PC-9 (cell line): ENCODE data around the gene RREB1. TPM values are rescaled to one million over a fixed set of nuclear protein-coding genes. Genes with fewer than 3 reads are reported as not detected.

Experiments
- BruUV-seq: library from RNA; stranded (reverse); fragments of 400-500 nt; replicated peaks from 2 replicates; lab custom pipeline; 2021; lab: Mats Ljungman, UMichigan
- CTCF ChIA-PET: fragments of 300-600 bp; sonication (Branson Sonifier 250); formaldehyde crosslinking; loops from one replicate; lab custom pipeline; 2022; ENCODE audit warnings: antibody characterized with exemption; lab: Charles Lee
- POLR2A ChIA-PET: fragments of 300-600 bp; sonication (Branson Sonifier 250); formaldehyde crosslinking; loops from one replicate; lab custom pipeline; 2022; ENCODE audit warnings: antibody characterized with exemption; ENCODE audit not compliant: unreplicated experiment; lab: Charles Lee
- DNase-seq, 2 experiments: peaks; one replicate each; pipeline versions ENCODE4 v3.0.0 to v3.0.0-alpha.2; 2015 to 2022; ENCODE audit warnings: mixed read lengths in 1 of 2
- H2AFZ ChIP-seq: fragments of 200-600 bp; sonication (generic); 2 replicates; pipeline ENCODE4 v1.8.1; 2017; ENCODE audit warnings: antibody characterized with exemption
- H3F3A ChIP-seq: fragments of 200-600 bp; sonication (generic); 2 replicates; pipeline ENCODE4 v1.8.1; 2017; ENCODE audit warnings: antibody characterized with exemption, mild to moderate bottlenecking, low read depth; ENCODE audit not compliant: insufficient read depth
- H3K27ac ChIP-seq: fragments of 200-600 bp; sonication (generic); 2 replicates; pipeline ENCODE4 v1.6.1; 2016; ENCODE audit warnings: mixed run types
- H3K27me3 ChIP-seq: fragments of 200-600 bp; sonication (generic); 2 replicates; pipeline ENCODE4 v1.6.1; 2016; ENCODE audit warnings: low read depth, mixed run types; ENCODE audit not compliant: insufficient read depth
- H3K36me3 ChIP-seq: fragments of 200-600 bp; sonication (generic); 2 replicates; pipeline ENCODE4 v1.6.1; 2016; ENCODE audit warnings: low read depth, mixed run types
- H3K4me1 ChIP-seq: fragments of 200-600 bp; sonication (generic); replicated peaks from 2 replicates; pipeline ENCODE4 v1.6.1; 2016; ENCODE audit warnings: mixed run types; ENCODE audit not compliant: insufficient read depth
- H3K4me2 ChIP-seq: fragments of 200-600 bp; sonication (generic); 2 replicates; pipeline ENCODE4 v1.6.1; 2017; ENCODE audit warnings: mixed run types
- H3K4me3 ChIP-seq: fragments of 200-600 bp; sonication (generic); 2 replicates; pipeline ENCODE4 v1.6.1; 2016; ENCODE audit warnings: mixed run types
- H3K79me2 ChIP-seq: fragments of 200-600 bp; sonication (generic); 2 replicates; pipeline ENCODE4 v1.6.1; 2017; ENCODE audit warnings: low read depth, mixed run types
- H3K9me2 ChIP-seq: fragments of 200-600 bp; sonication (generic); 2 replicates; pipeline ENCODE4 v1.8.1; 2017; ENCODE audit warnings: mild to moderate bottlenecking; ENCODE audit not compliant: insufficient read depth
- H3K9me3 ChIP-seq: fragments of 200-600 bp; sonication (generic); 2 replicates; pipeline ENCODE4 v1.8.1; 2016; ENCODE audit warnings: low read depth; ENCODE audit not compliant: insufficient read depth
- H4K20me1 ChIP-seq: fragments of 200-600 bp; sonication (generic); 2 replicates; pipeline ENCODE4 v1.8.1; 2017; ENCODE audit not compliant: insufficient read depth
- EZH2 ChIP-seq: fragments of 200-600 bp; sonication (generic); IDR thresholded peaks from 2 replicates; pipeline ENCODE4 v1.8.0; 2017; ENCODE audit warnings: antibody characterized with exemption, low read depth
- intact Hi-C: fragments of 100-400 bp; cut with micrococcal nuclease; formaldehyde crosslinking; loops from one replicate; pipeline ENCODE4 v1.10.0; 2022; ENCODE audit not compliant: unreplicated experiment
- total RNA-seq: library from RNA; stranded (reverse); gene quantifications from 2 replicates; pipeline ENCODE4 v1.2.3, GENCODE V29; 2021
- TF ChIP-seq, protein P1 (sequence below): fragments of 200-600 bp; sonication (generic); conservative IDR thresholded peaks from 2 replicates; pipeline ENCODE4 v1.6.1; 2017; ENCODE audit warnings: mixed run types, antibody characterized with exemption, mild to moderate bottlenecking, moderate library complexity

Gene RREB1
- total RNA-seq, 1 experiment from 2014 or later = 38.4 TPM

DNA sequence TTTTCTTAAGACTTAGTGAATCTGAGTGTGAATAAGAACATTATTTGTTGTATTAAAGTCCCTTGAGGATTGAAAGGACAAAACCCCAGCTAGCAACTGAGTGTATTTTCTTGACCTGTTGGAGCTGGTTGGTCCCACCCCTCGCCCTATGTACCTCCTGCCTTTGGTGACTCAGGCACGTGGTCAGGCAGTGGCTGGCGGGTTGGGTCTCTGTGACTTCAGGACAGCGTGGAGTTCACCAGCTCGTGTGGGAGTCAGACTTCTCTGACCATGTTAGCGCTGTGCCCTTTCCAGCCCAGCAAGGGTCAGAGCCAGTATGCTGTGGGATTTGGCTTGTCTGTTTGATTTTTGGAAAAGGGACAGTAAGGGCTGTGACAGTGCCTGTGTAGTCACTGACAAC lies 111.5 kb downstream of the RREB1 start:
- BruUV-seq = no TSS peak
- Histone ChIP-seq H3K79me2 (no peaks in the 10 kb centered on the region), H4K20me1 (no peaks in the 10 kb centered on the region), H3F3A (no peaks in the 10 kb centered on the region; the same call in 1 of the 2 replicates), H3K27me3 (no peaks in the 10 kb centered on the region), H3K9me3 (no peaks in the 10 kb centered on the region), H3K36me3 (0 out of 2 replicates have a peak, but pooled peaks cover 2% of the 10 kb centered on the region), H3K9me2 (no peaks in the 10 kb centered on the region), H3K4me3 (no peak overlapping the region), H2AFZ (no peak overlapping the region), H3K4me1 (0 out of 2 replicates have a peak, but pooled peaks cover 7% of the 10 kb centered on the region), H3K4me2 (no peak overlapping the region), H3K27ac (no peak overlapping the region)
- ChIA-PET POLR2A (interaction anchor here (0.5 to 0.6 kb wide), 2 partner anchors 14 to 18 kb away, joined by 4 read pairs; no protein-coding TSS in a partner anchor), CTCF (no interaction called here)
- intact Hi-C loops = loop anchor here (5.0 kb wide), 1 partner anchor 112 kb away; the partner anchor contains the start of gene RREB1
- peak; percentile 21 to 44 for DNase-seq
- no peak for TF ChIP-seq EZH2
- TF ChIP-seq, protein P1, sequence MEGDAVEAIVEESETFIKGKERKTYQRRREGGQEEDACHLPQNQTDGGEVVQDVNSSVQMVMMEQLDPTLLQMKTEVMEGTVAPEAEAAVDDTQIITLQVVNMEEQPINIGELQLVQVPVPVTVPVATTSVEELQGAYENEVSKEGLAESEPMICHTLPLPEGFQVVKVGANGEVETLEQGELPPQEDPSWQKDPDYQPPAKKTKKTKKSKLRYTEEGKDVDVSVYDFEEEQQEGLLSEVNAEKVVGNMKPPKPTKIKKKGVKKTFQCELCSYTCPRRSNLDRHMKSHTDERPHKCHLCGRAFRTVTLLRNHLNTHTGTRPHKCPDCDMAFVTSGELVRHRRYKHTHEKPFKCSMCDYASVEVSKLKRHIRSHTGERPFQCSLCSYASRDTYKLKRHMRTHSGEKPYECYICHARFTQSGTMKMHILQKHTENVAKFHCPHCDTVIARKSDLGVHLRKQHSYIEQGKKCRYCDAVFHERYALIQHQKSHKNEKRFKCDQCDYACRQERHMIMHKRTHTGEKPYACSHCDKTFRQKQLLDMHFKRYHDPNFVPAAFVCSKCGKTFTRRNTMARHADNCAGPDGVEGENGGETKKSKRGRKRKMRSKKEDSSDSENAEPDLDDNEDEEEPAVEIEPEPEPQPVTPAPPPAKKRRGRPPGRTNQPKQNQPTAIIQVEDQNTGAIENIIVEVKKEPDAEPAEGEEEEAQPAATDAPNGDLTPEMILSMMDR = no peak

DNA sequence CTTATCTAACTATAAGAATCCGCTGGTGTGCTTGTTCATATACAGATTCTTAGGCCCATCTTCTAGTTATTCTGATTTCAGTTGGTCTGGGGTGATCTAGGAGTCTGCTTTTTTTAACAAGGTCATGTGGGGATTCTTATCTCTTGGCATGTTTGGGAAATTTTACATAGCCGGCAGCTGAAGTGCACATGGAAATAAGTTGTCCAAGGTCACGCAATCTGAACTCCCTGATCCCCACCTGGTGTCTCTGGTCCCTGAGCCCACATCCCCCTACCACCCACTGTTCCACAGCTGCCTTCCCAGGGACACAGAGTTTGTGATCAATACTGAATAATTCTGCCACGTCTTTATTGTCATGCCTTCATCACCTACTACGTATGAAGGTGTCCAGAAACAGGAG lies 114.4 kb downstream of the RREB1 start:
- TF ChIP-seq, protein P1 = no peak
- no peak for TF ChIP-seq EZH2
- intact Hi-C loops = no loop called here
- no peaks in the 10 kb centered on the region for H3K9me2 ChIP-seq
- H2AFZ ChIP-seq = no peak overlapping the region
- H3K27me3 ChIP-seq = no peaks in the 10 kb centered on the region
- no peaks in the 10 kb centered on the region; the same call in 1 of the 2 replicates for H3F3A ChIP-seq
- no peaks in the 10 kb centered on the region for H3K9me3 ChIP-seq
- no peak for DNase-seq
- POLR2A ChIA-PET = no interaction called here
- BruUV-seq = no TSS peak
- H3K4me1 ChIP-seq = 0 out of 2 replicates have a peak, but pooled peaks cover 7% of the 10 kb centered on the region
- H3K36me3 ChIP-seq = 0 out of 2 replicates have a peak, but pooled peaks cover 2% of the 10 kb centered on the region
- H3K27ac ChIP-seq = no peak overlapping the region
- no peak overlapping the region for H3K4me3 ChIP-seq
- no peaks in the 10 kb centered on the region for H4K20me1 ChIP-seq
- CTCF ChIA-PET = no interaction called here
- no peaks in the 10 kb centered on the region for H3K79me2 ChIP-seq
- no peak overlapping the region for H3K4me2 ChIP-seq

DNA sequence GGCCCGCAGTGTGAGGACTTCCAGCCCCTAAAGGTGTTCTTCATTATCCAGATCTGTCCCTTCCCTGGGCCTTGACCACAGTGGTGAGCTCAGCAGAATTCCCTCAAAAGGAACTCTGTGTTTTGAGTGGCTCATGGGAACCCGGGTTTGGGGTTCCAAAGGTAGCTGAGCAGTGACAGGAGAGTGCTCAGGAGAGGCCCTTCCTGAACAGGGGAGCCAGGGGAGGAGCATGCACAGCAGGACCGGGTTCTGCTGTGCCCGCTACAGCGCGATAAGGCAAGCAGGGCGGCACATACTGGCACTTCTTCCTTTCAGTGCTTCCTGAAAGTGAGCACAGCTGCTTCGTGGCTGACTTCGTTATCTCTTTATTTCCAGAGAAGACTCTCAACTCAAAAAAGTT lies 117.0 kb downstream of the RREB1 start:
- no peak for TF ChIP-seq EZH2
- TF ChIP-seq, protein P1 = no peak
- H3K27ac ChIP-seq = no peak overlapping the region
- H3K27me3 ChIP-seq = no peaks in the 10 kb centered on the region
- ChIA-PET POLR2A (no interaction called here), CTCF (no interaction called here)
- no peaks in the 10 kb centered on the region for H3K9me2 ChIP-seq
- H3K4me1 ChIP-seq = no peaks in the 10 kb centered on the region
- no peak for DNase-seq
- H3K9me3 ChIP-seq = no peaks in the 10 kb centered on the region
- H3K36me3 ChIP-seq = 0 out of 2 replicates have a peak, but pooled peaks cover 2% of the 10 kb centered on the region
- intact Hi-C loops = no loop called here
- no peaks in the 10 kb centered on the region for H4K20me1 ChIP-seq
- H3K4me3 ChIP-seq = no peak overlapping the region
- no peak overlapping the region for H2AFZ ChIP-seq
- H3K79me2 ChIP-seq = no peaks in the 10 kb centered on the region
- H3F3A ChIP-seq = no peaks in the 10 kb centered on the region
- H3K4me2 ChIP-seq = no peak overlapping the region
- BruUV-seq = no TSS peak
